ENCODE data around the gene ATP9B.

The ATP9B gene

DNA sequence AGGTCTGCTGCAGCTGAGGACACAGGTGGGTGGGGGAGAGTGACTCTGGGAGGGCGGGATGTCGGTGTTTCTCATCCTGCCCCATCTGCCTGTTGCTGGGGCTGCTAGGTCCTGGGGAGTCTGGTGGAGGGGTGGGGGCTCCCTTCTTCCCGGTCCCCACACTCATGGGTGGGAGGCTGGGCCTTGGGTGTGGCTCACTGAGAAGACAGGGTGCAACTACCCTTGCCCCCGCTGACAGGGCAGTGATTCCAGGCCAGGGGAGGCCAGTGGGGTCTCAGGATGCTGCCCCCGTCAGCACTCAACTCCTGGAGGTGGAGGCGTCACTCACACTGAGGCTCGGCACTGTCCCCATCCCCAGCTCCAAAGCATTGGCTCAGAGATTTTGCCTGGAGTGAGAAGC, 318.8 kb downstream of the ATP9B start:
- no peak overlapping the region for H3K4me3 ChIP-seq (ENCODE audit: low read depth, low read length)
- TF ChIP-seq, protein P1, sequence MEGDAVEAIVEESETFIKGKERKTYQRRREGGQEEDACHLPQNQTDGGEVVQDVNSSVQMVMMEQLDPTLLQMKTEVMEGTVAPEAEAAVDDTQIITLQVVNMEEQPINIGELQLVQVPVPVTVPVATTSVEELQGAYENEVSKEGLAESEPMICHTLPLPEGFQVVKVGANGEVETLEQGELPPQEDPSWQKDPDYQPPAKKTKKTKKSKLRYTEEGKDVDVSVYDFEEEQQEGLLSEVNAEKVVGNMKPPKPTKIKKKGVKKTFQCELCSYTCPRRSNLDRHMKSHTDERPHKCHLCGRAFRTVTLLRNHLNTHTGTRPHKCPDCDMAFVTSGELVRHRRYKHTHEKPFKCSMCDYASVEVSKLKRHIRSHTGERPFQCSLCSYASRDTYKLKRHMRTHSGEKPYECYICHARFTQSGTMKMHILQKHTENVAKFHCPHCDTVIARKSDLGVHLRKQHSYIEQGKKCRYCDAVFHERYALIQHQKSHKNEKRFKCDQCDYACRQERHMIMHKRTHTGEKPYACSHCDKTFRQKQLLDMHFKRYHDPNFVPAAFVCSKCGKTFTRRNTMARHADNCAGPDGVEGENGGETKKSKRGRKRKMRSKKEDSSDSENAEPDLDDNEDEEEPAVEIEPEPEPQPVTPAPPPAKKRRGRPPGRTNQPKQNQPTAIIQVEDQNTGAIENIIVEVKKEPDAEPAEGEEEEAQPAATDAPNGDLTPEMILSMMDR (IDR thresholded peaks at IDR 0.05; ENCODE audit: borderline replicate concordance, insufficient read depth, low read depth, low read length), result no peak

GRCh38 chr18:79389689-79390088, 320.5 kb downstream of the ATP9B start:
- TF ChIP-seq, protein P1 (IDR thresholded peaks at IDR 0.05; ENCODE audit: borderline replicate concordance, insufficient read depth, low read depth, low read length), result no peak
- H3K4me3 ChIP-seq (ENCODE audit: low read depth, low read length), result no peak overlapping the region

- TF ChIP-seq, protein P1 (IDR thresholded peaks at IDR 0.05; ENCODE audit: borderline replicate concordance, insufficient read depth, low read depth, low read length), result no peak
- H3K4me3 ChIP-seq (ENCODE audit: low read depth, low read length), result no peak overlapping the region
Observed at GRCh38 chr18:79392226-79392625, 323.0 kb downstream of the ATP9B start.

DNA sequence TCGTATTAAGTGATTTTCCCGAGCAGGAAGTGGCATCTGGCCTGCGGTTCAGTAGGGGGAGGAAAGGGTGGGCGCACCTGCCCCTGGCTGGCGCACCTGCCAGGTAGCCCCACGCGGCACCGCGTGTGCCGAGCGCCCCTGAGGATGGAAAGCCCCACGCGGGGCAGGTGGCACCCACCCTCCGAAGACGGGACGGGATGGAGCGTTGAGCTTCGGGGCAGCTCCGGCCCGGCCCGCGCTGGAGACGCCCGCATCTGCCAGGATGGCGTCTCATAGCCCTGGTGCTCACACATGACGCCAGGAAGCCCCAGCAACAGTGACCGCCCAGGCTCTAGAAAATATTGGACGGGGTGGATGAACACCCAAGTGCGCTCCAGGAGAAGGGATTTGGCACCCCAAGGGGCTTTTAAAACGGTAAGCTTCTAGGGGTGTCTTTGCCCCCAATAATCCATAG, 324.0 kb downstream of the ATP9B start:
- no peak overlapping the region for H3K4me3 ChIP-seq (ENCODE audit: low read depth, low read length)
- TF ChIP-seq, protein P1 (IDR thresholded peaks at IDR 0.05; ENCODE audit: borderline replicate concordance, insufficient read depth, low read depth, low read length), result no peak

- H3K4me3 ChIP-seq (ENCODE audit: low read depth, low read length), result peak overlapping the region; percentile 41
- TF ChIP-seq, protein P1 (IDR thresholded peaks at IDR 0.05; ENCODE audit: borderline replicate concordance, insufficient read depth, low read depth, low read length), result no peak
Observed at GRCh38 chr18:79393635-79394533, 324.7 kb downstream of the ATP9B start.

GRCh38 chr18:79394534-79395307, 325.5 kb downstream of the ATP9B start:
- peak overlapping the region; percentile 37 for H3K4me3 ChIP-seq (ENCODE audit: low read depth, low read length)
- TF ChIP-seq, protein P1 (IDR thresholded peaks at IDR 0.05; ENCODE audit: borderline replicate concordance, insufficient read depth, low read depth, low read length), result no peak
